K562 (cell line): ENCODE measurements around the gene DESI1. TPM values are rescaled to one million over a fixed set of nuclear protein-coding genes. Genes with fewer than 3 reads are reported as not detected.

ENCODE experiments used
- ATAC-seq: fragments of 200-7000 bp; cut with Tn5 transposase; 3 replicates; pipeline ENCODE4 v1.9.1; 2020; ENCODE audit warnings: moderate library complexity
- BruUV-seq: library from RNA; stranded (reverse); fragments of 400-500 nt; replicated peaks from 2 replicates; lab custom pipeline; 2021; lab: Mats Ljungman, UMichigan
- CTCF ChIA-PET: fragments of 300-600 bp; formaldehyde crosslinking; extraction: SDS; loops from one replicate; lab custom pipeline; 2021; ENCODE audit warnings: low intra/inter-chr PET ratio; lab: Yijun Ruan, JAX
- POLR2A ChIA-PET: fragments of 300-600, 350-650 bp; sonication (Branson Sonifier 250); formaldehyde crosslinking; extraction: SDS; loops from one replicate; lab custom pipeline; 2021; ENCODE audit warnings: antibody characterized with exemption, inconsistent platforms; lab: Yijun Ruan, JAX
- DNase-seq, 4 experiments: peaks; one replicate each; pipeline versions ENCODE4 v3.0.0 to v3.0.0-alpha.2; 2011 to 2018; ENCODE audit warnings: low spot score in 3 of 4, mixed read lengths in 3 of 4; ENCODE audit errors: extremely low read depth in 1 of 4
- FAIRE-seq: peaks from 2 replicates; lab custom pipeline; 2011; peaks lifted over from hg19 to GRCh38; lab: Jason Lieb, UNC
- H2AFZ ChIP-seq: 2 replicates; pipeline ENCODE4 v1.6.0; 2011; ENCODE audit warnings: low read depth, low read length, control low read depth, inconsistent platforms
- H3K27ac ChIP-seq: fragments of 200-600 bp; 3 replicates; pipeline ENCODE4 v1.8.0; 2011; ENCODE audit warnings: low read depth, mild to moderate bottlenecking, control low read depth, inconsistent platforms, low read length, moderate library complexity, mixed read lengths; ENCODE audit errors: extremely low read depth
- H3K27me3 ChIP-seq, 2 experiments: fragments of 300-600 bp in 1 of 2; 2 replicates in 1 of 2; 3 replicates in 1 of 2; pipeline versions ENCODE4 v1.6.0 to v1.8.0; 2011; ENCODE audit warnings: inconsistent platforms in 2 of 2, low read length in 2 of 2, mild to moderate bottlenecking in 1 of 2, mixed read lengths in 1 of 2, moderate library complexity in 1 of 2; ENCODE audit not compliant: control insufficient read depth in 2 of 2, insufficient read depth in 2 of 2
- H3K36me3 ChIP-seq: fragments of 300-600 bp; 3 replicates; pipeline ENCODE4 v1.8.0; 2011; ENCODE audit warnings: mild to moderate bottlenecking, low read length, inconsistent platforms; ENCODE audit not compliant: control insufficient read depth, insufficient read depth
- H3K4me1 ChIP-seq, 2 experiments: fragments of 200-600 bp in 1 of 2; replicated peaks in 1 of 2; 2 replicates in 1 of 2; 3 replicates in 1 of 2; pipeline versions ENCODE4 v1.5.1 to v1.8.0; 2011; ENCODE audit warnings: inconsistent platforms in 2 of 2, low read length in 2 of 2, mild to moderate bottlenecking in 1 of 2, mixed read lengths in 1 of 2, moderate library complexity in 1 of 2; ENCODE audit not compliant: control insufficient read depth in 2 of 2, insufficient read depth in 2 of 2
- H3K4me2 ChIP-seq: 2 replicates; pipeline ENCODE4 v1.6.1; 2011; ENCODE audit warnings: low read length, control low read depth, inconsistent platforms, mixed read lengths; ENCODE audit not compliant: insufficient read depth
- H3K4me3 ChIP-seq: fragments of 200-600 bp; sonication (generic), shearing (Covaris generic); 2 replicates; pipeline ENCODE4 v1.5.1; 2016; ENCODE audit warnings: control low read depth, inconsistent platforms
- H3K79me2 ChIP-seq: fragments of 200-600 bp; 3 replicates; pipeline ENCODE4 v1.8.0; 2011; ENCODE audit warnings: low read length, inconsistent platforms; ENCODE audit not compliant: control insufficient read depth, insufficient read depth
- H3K9ac ChIP-seq, 2 experiments: 2 replicates each; pipeline versions ENCODE4 v1.6.0 to v1.6.1; 2011; ENCODE audit warnings: low read depth in 2 of 2, low read length in 2 of 2, control low read depth in 1 of 2, inconsistent platforms in 1 of 2, mild to moderate bottlenecking in 1 of 2, mixed read lengths in 1 of 2; ENCODE audit not compliant: insufficient read depth in 1 of 2
- H3K9me1 ChIP-seq: one replicate; pipeline ENCODE4 v1.6.0; 2011; ENCODE audit warnings: inconsistent platforms, mild to moderate bottlenecking, low read length, moderate library complexity; ENCODE audit not compliant: control insufficient read depth, insufficient read depth
- H3K9me3 ChIP-seq: replicated peaks from 2 replicates; pipeline ENCODE4 v1.5.1; 2011; ENCODE audit warnings: low read depth, low read length, inconsistent platforms; ENCODE audit not compliant: control insufficient read depth, insufficient read depth
- H4K20me1 ChIP-seq: replicated peaks from 2 replicates; pipeline ENCODE4 v1.6.1; 2011; ENCODE audit warnings: low read length, inconsistent platforms, mixed read lengths; ENCODE audit not compliant: control insufficient read depth, insufficient read depth
- NFIC ChIP-seq: fragments of 450-650 bp; IDR thresholded peaks from 2 replicates; pipeline ENCODE4 v1.6.1; 2017; ENCODE audit warnings: mild to moderate bottlenecking, inconsistent platforms
- WGBS: fragments of 100-300 bp; shearing (Covaris generic); methylation state at CpG from one replicate; pipeline ENCODE4 v1.1.6; 2016; ENCODE audit warnings: low coverage, mixed read lengths; ENCODE audit not compliant: insufficient coverage; ENCODE audit errors: missing lambda C conversion rate; 5-methylcytosine and 5-hydroxymethylcytosine counted together
- in situ Hi-C: fragments of 300-500 bp; cut with MboI; formaldehyde crosslinking; loops from 4 replicates; pipeline ENCODE4 v1.15.0; 2018; ENCODE audit warnings: inconsistent platforms, mixed read lengths
- intact Hi-C: fragments of 100-400 bp; cut with micrococcal nuclease; formaldehyde crosslinking; loops from 2 replicates; pipeline ENCODE4 v1.14.2; 2022
- polyA plus RNA-seq, 8 experiments: library from polyadenylated mRNA; depleted of rRNA in 4 of 8; stranded (reverse) in 5 of 8; unstranded in 3 of 8; fragments of >200 nt; fragmentation: Nextera tagmentation in 2 of 8; fragmentation: Illumina TruSeq in 1 of 8; extraction: Ambion mirVana in 2 of 8; extraction: Trizol in 1 of 8; gene quantifications; 2 replicates each; pipeline versions ENCODE4 v1.2.1 to v1.2.3, GENCODE V29; 2011 to 2014; ENCODE audit warnings: inconsistent platforms in 1 of 8, missing spikeins in 1 of 8
- total RNA-seq, 7 experiments: library from RNA; depleted of rRNA in 6 of 7; stranded (reverse); fragments of >200 nt in 6 of 7; fragmentation: Illumina TruSeq in 2 of 7; extraction: Trizol in 2 of 7; gene quantifications; 2 replicates each; pipeline versions ENCODE4 v1.2.1 to v1.2.3, GENCODE V29; 2011 to 2021; ENCODE audit warnings: low replicate concordance in 1 of 7
- TF ChIP-seq, protein P1 (sequence below): fragments of 150-350 bp; conservative IDR thresholded peaks from 2 replicates; pipeline ENCODE4 v1.6.1; 2014; ENCODE audit warnings: low read length

DESI1 gene
- total and polyA plus RNA-seq, 9 of the 15 experiments (the other 6 are each of a cell fraction or from before 2014, with no cell fraction given): 7.2 to 45.9 (median 29.8) TPM

DNA sequence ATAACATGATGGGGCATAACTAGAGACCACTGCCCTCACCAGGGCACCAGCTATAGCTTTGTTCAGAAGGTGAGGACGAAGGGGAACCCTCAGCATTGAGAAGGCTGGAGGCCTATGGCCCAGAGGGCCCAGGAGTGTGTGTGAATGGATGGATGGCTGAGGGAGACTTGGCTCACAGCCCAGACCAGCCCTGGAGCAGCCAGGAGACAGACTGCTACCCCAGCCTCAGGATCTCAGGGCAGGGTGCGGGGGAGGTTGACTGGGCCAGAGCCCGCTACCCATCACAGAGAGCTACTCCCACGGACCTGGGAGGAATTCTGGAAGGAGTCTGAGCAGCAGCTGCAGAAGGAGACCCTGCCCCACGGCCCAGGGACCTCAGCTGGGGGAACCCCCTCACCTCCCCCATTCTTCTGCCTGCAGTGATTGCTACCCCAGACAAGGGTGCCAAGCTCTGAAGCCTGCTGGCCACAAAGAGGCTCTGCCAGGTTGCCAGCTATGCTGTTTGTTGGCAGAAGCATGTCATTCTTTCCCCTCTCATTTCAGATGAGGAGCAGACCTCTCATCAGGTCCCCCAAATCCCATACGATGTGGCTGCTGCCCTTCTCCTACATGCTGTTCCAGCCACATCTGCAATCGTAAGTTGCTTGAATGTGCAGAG, 65.4 kb downstream of the DESI1 start:
- peak; percentile 44 for TF ChIP-seq NFIC
- TF ChIP-seq, protein P1, sequence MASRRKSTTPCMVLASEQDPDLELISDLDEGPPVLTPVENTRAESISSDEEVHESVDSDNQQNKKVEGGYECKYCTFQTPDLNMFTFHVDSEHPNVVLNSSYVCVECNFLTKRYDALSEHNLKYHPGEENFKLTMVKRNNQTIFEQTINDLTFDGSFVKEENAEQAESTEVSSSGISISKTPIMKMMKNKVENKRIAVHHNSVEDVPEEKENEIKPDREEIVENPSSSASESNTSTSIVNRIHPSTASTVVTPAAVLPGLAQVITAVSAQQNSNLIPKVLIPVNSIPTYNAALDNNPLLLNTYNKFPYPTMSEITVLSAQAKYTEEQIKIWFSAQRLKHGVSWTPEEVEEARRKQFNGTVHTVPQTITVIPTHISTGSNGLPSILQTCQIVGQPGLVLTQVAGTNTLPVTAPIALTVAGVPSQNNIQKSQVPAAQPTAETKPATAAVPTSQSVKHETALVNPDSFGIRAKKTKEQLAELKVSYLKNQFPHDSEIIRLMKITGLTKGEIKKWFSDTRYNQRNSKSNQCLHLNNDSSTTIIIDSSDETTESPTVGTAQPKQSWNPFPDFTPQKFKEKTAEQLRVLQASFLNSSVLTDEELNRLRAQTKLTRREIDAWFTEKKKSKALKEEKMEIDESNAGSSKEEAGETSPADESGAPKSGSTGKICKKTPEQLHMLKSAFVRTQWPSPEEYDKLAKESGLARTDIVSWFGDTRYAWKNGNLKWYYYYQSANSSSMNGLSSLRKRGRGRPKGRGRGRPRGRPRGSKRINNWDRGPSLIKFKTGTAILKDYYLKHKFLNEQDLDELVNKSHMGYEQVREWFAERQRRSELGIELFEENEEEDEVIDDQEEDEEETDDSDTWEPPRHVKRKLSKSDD: no peak
- H3K9me1 ChIP-seq: no peaks in the 10 kb centered on the region
- FAIRE-seq: no peak
- intact Hi-C loops: no loop called here
- no peaks in the 10 kb centered on the region for H3K36me3 ChIP-seq
- no peaks in the 10 kb centered on the region for H3K9me3 ChIP-seq
- in situ Hi-C loops: no loop called here
- POLR2A ChIA-PET: interaction anchor here (0.6 kb wide), 3 partner anchors 18 to 215 kb away, joined by 3 read pairs; no protein-coding TSS in a partner anchor
- peaks cover 0 to 12% of the 10 kb centered on the region in 2 experiments; a peak in 2 of 5 replicates for H3K4me1 ChIP-seq
- no TSS peak for BruUV-seq
- CTCF ChIA-PET: interaction anchor here (0.8 to 1.0 kb wide), 2 partner anchors 43 to 111 kb away, joined by 3 read pairs; no protein-coding TSS in a partner anchor
- H3K79me2 ChIP-seq: no peaks in the 10 kb centered on the region
- no peak for DNase-seq
- 53% methylated on average over 4 of the region's 7 CpGs for WGBS
- H3K4me3 ChIP-seq: no peak overlapping the region
- H3K9ac ChIP-seq: peak overlapping the region in 1 of 2 experiments; percentile 19; a peak in 1 of 4 replicates
- no peaks in the 10 kb centered on the region for H3K27me3 ChIP-seq
- no peak; the same call in 2 of the 3 replicates for ATAC-seq
- no peak overlapping the region for H2AFZ ChIP-seq
- H3K4me2 ChIP-seq: no peak overlapping the region
- no peak overlapping the region for H3K27ac ChIP-seq
- H4K20me1 ChIP-seq: no peaks in the 10 kb centered on the region
